Pulmonary artery endothelial cell (primary cell): ENCODE measurements around the gene SLF1. TPM values are rescaled to one million over a fixed set of nuclear protein-coding genes. Genes with fewer than 3 reads are reported as not detected.
A peak's percentile ranks its signal among the peaks of the same experiment; 100 is the strongest.

Source experiments
- DNase-seq: peaks from one replicate; pipeline ENCODE4 v3.0.0-alpha.2; 2011; ENCODE audit warnings: low read depth, low spot score
- total RNA-seq: library from RNA; depleted of rRNA; stranded (reverse); fragments of >200 nt; gene quantifications from 2 replicates; pipeline ENCODE4 v1.2.3, GENCODE V29; 2014

The SLF1 gene
- total RNA-seq, 1 donor from 2014 or later: 8.7 TPM

- DNase-seq: no peak
Observed at GRCh38 chr5:94709277-94709676, 90.8 kb downstream of the SLF1 start.

- no peak for DNase-seq
Observed at GRCh38 chr5:94711785-94712184, 93.3 kb downstream of the SLF1 start.

- DNase-seq: no peak
Observed at GRCh38 chr5:94715768-94716167, 97.3 kb downstream of the SLF1 start.

- DNase-seq: no peak
Observed at GRCh38 chr5:94725142-94725541, 106.7 kb downstream of the SLF1 start.

GRCh38 chr5:94731471-94731870, 113.0 kb downstream of the SLF1 start:
- no peak for DNase-seq

GRCh38 chr5:94736498-94736897, 118.0 kb downstream of the SLF1 start:
- no peak for DNase-seq

- no peak for DNase-seq
Observed at GRCh38 chr5:94740286-94740685, 121.8 kb downstream of the SLF1 start.

- DNase-seq: no peak
Observed at GRCh38 chr5:94742852-94743251, 124.4 kb downstream of the SLF1 start.

- DNase-seq: no peak
Observed at GRCh38 chr5:94744906-94745305, 126.4 kb downstream of the SLF1 start.

GRCh38 chr5:94745786-94746730, 127.6 kb downstream of the SLF1 start:
- peak; percentile 26 for DNase-seq

GRCh38 chr5:94746731-94747124, 128.3 kb downstream of the SLF1 start:
- no peak for DNase-seq

Other genes starting within 250 kb of the SLF1 start
- 0.99 and 1.7 TPM in 2 replicates for gene KIAA0825, start 65 bp upstream of the SLF1 start, total RNA-seq